LNCaP clone FGC (cell line): ENCODE measurements around the gene PDIA4.
"Not testable (repeated sequence)": the region's sequence is repeated elsewhere in the genome, so short reads cannot be mapped to it uniquely, and the experiment has no call there.

Experiments
- DNase-seq: peaks from one replicate; pipeline ENCODE4 v3.0.0-alpha.2; 2011; ENCODE audit warnings: low read depth
- H3K4me3 ChIP-seq: 2 replicates; pipeline ENCODE4 v1.5.1; 2011; ENCODE audit warnings: mild to moderate bottlenecking, low read depth, low read length, control low read depth
- CTCF ChIP-seq: IDR thresholded peaks from 2 replicates; pipeline ENCODE4 v1.5.1; 2012; ENCODE audit warnings: mild to moderate bottlenecking; ENCODE audit not compliant: control insufficient read depth, insufficient read depth; ENCODE audit errors: extremely low read depth

PDIA4 gene

GRCh38 chr7:149053885-149054284 is 25.6 kb upstream of the PDIA4 start:
- no peak overlapping the region for H3K4me3 ChIP-seq
- no peak for DNase-seq
- TF ChIP-seq CTCF = no peak

GRCh38 chr7:149053384-149053783 is 25.1 kb upstream of the PDIA4 start:
- DNase-seq = no peak
- TF ChIP-seq CTCF = no peak
- H3K4me3 ChIP-seq = no peak overlapping the region

GRCh38 chr7:149050941-149051340 is 22.6 kb upstream of the PDIA4 start:
- no peak for TF ChIP-seq CTCF
- no peak overlapping the region for H3K4me3 ChIP-seq
- no peak for DNase-seq

GRCh38 chr7:149048805-149049204 is 20.5 kb upstream of the PDIA4 start:
- H3K4me3 ChIP-seq = no peak overlapping the region
- TF ChIP-seq CTCF = no peak
- no peak for DNase-seq

- TF ChIP-seq CTCF = no peak
- DNase-seq = no peak
- H3K4me3 ChIP-seq = no peak overlapping the region
These were observed 18.1 kb upstream of the PDIA4 start for GRCh38 chr7:149046416-149046815.

- no peak for TF ChIP-seq CTCF
- no peak overlapping the region for H3K4me3 ChIP-seq
- DNase-seq = no peak
These were observed 15.6 kb upstream of the PDIA4 start for GRCh38 chr7:149043936-149044335.

GRCh38 chr7:149041350-149041749 is 13.0 kb upstream of the PDIA4 start:
- H3K4me3 ChIP-seq = no peak overlapping the region
- TF ChIP-seq CTCF = no peak
- no peak for DNase-seq

- not testable (repeated sequence) for H3K4me3 ChIP-seq, DNase-seq
These were observed 10.3 kb upstream of the PDIA4 start for GRCh38 chr7:149038641-149039040.
